ENCODE measurements around the gene CBX4. TPM values are rescaled to one million over a fixed set of nuclear protein-coding genes. Genes with fewer than 3 reads are reported as not detected.

Gene CBX4
- total RNA-seq, 1 donor from 2014 or later = 38.7 TPM

GRCh38 chr17:79802039-79802735, 37.1 kb downstream of the CBX4 start:
- intact Hi-C loops (cut with micrococcal nuclease) = loop anchor here (5.0 kb wide), 1 partner anchor 1595 kb away; the partner anchor contains the start of gene BAHCC1

GRCh38 chr17:79801156-79802038, 37.8 kb downstream of the CBX4 start:
- intact Hi-C loops (cut with micrococcal nuclease) = loop anchor here (5.0 kb wide), 1 partner anchor 1596 kb away; the partner anchor contains the start of gene BAHCC1

- intact Hi-C loops (cut with micrococcal nuclease) = loop anchor here (5.0 kb wide), 1 partner anchor 1597 kb away; the partner anchor contains the start of gene BAHCC1
Observed at GRCh38 chr17:79800325-79801155, 38.7 kb downstream of the CBX4 start.

GRCh38 chr17:79799538-79800324, 39.5 kb downstream of the CBX4 start:
- intact Hi-C loops (cut with micrococcal nuclease) = loop anchor here (5.0 kb wide), 3 partner anchors 463 to 1713 kb away; partner anchors contain the start of genes ACTG1, BAHCC1 and RNF213

- intact Hi-C loops (cut with micrococcal nuclease) = loop anchor here (5.0 kb wide), 2 partner anchors 463 to 1713 kb away; partner anchors contain the start of genes ACTG1 and RNF213
Observed at GRCh38 chr17:79799174-79799537, 40.1 kb downstream of the CBX4 start.

GRCh38 chr17:79798299-79799173, 40.7 kb downstream of the CBX4 start:
- intact Hi-C loops (cut with micrococcal nuclease) = loop anchor here (5.0 kb wide), 2 partner anchors 464 to 1714 kb away; partner anchors contain the start of genes ACTG1 and RNF213

- intact Hi-C loops (cut with micrococcal nuclease) = loop anchor here (1.0 to 5.0 kb wide), 7 partner anchors 13 to 1715 kb away; partner anchors contain the start of genes ACTG1, CBX2, CBX4 and RNF213
Observed at GRCh38 chr17:79797492-79798298, 41.5 kb downstream of the CBX4 start.

GRCh38 chr17:79796763-79797491, 42.3 kb downstream of the CBX4 start, which contains the start of gene CBX8:
Gene CBX8 (minus strand): TSS chr17:79797077. CDS start chr17:79796998, 79 bp downstream.
- intact Hi-C loops (cut with micrococcal nuclease) = loop anchor here (1.0 to 5.0 kb wide), 7 partner anchors 13 to 1715 kb away; partner anchors contain the start of genes ACTG1, CBX2, CBX4 and RNF213

- intact Hi-C loops (cut with micrococcal nuclease) = loop anchor here (2.0 to 5.0 kb wide), 3 partner anchors 18 to 1716 kb away; partner anchors contain the start of genes ACTG1, CBX2 and RNF213
Observed at GRCh38 chr17:79796444-79796762, 42.8 kb downstream of the CBX4 start.

- intact Hi-C loops (cut with micrococcal nuclease) = loop anchor here (2.0 to 5.0 kb wide), 3 partner anchors 17 to 1716 kb away; partner anchors contain the start of genes ACTG1, CBX2 and RNF213
Observed at GRCh38 chr17:79795795-79796443, 43.3 kb downstream of the CBX4 start.

- intact Hi-C loops (cut with micrococcal nuclease) = loop anchor here (5.0 kb wide), 2 partner anchors 467 to 1717 kb away; partner anchors contain the start of genes ACTG1 and RNF213
Observed at GRCh38 chr17:79794659-79795511, 44.4 kb downstream of the CBX4 start.

GRCh38 chr17:79793924-79794304, 45.3 kb downstream of the CBX4 start:
- intact Hi-C loops (cut with micrococcal nuclease) = no loop called here

- intact Hi-C loops (cut with micrococcal nuclease) = no loop called here
Observed at GRCh38 chr17:79792984-79793923, 46.0 kb downstream of the CBX4 start.

- intact Hi-C loops (cut with micrococcal nuclease) = no loop called here
Observed at GRCh38 chr17:79792341-79792871, 46.8 kb downstream of the CBX4 start.
